GM19468 (cell line): Measurements from ENCODE around the gene DSCAM.

Experiments
- ATAC-seq: cut with Tn5 transposase; IDR thresholded peaks from one replicate; pipeline ENCODE4 v1.9.1; 2021; ENCODE audit warnings: mild to moderate bottlenecking, moderate library complexity, moderate number of reproducible peaks; ENCODE audit not compliant: unreplicated experiment; ENCODE audit errors: extremely low read depth

DSCAM gene

DNA sequence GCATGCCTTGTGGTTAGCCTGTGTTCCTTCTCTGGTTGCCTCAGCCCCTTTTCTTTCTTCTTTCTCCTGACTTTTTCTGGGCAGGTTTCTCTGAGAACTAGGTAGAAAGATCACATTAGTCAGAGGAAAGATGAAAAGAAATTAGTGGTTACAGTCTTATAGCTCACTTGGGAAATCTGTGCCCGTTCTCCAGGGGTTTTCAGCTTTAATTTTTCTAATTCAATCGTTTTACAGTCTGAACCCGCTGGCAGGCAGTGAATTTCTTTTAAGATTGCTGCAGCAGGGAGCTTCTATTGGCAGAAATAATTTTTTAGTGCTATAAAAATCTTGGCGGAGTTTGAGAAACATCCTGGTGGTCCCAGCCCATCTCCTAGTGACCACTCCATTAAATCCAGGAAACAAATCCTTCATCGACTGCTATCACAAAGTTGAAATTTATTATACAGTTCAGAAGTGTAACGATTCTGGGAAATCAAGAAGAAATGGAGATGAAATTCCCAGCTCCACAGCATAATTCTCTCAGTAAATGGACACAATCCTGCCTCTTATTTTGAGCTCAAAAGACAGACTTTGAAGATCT lies 866.6 kb downstream of the DSCAM start:
- ATAC-seq = no peak

DNA sequence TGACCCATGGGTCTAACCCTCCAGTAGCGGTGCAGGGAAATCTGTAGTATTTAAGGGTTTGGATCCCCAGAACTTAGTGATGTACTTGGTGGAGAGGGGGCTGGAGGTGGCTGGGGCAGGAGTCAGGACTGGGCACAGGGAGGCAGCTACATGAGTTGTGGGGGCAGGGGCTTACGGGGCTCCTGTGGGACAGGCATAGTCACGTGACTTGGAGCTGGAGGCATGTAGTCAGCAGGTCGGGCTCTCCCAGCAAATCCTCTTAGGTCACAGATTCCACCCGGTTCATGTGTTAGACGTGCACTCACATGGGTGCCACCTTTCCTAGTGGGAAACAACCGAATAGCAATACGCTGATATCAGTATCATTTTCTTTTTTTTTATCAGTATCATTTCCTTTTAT lies 867.6 kb downstream of the DSCAM start:
- ATAC-seq = no peak

DNA sequence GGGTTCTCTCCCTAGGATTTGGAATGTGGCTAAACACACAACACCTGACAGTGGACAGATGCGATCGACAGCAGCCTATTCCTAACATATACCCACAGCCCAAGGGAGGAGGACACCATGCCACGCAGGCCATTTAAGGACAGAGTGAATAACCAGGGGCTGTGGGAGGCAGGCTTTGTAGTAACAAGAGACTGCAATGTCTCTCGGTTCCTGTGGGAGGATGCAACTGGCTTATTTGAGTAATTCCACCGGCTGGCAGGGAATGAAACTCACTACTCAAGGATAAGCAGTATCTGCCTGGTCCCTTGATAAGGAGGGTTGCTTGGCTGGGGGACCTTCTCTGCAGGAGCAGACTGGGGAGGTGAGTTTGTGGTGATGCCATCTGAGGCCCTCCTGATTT lies 870.2 kb downstream of the DSCAM start:
- no peak for ATAC-seq

DNA sequence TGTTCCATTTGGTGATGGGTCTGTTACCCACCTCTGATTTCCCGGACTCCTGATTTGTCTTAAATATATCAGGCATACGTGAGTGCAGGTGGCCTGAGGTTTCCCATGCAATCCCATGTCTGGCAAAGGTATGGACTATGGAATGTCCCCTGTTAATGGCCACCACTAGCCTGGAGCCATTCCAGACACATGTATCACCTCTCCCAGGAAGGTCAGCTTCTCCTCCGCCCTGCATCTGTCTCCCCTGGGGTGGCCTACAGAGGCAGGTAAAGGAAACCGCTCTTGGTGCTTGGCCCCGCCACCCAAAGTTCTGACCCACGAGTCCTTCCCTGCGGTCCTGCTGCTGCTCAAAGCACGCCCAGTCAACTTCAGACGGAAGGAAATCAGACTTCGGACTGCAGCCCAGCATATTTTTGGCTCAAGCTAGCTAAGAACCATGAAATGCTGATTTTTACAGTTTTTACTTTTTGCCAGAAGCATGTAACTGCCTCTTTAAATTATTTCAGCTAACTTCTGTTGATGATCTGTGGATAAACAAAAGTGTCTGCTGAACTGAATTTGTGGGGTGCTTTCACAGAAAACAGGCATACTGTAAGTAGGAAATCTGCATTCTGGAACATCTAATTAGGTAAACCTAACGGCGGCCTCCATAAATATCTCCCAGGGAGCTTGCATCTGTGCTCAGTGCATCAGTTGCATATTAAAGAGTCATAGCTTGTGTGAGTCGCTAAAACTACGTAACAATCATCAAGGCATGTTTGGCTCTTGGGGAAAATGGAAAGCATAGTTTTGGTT lies 873.8 kb downstream of the DSCAM start:
- no peak for ATAC-seq

DNA sequence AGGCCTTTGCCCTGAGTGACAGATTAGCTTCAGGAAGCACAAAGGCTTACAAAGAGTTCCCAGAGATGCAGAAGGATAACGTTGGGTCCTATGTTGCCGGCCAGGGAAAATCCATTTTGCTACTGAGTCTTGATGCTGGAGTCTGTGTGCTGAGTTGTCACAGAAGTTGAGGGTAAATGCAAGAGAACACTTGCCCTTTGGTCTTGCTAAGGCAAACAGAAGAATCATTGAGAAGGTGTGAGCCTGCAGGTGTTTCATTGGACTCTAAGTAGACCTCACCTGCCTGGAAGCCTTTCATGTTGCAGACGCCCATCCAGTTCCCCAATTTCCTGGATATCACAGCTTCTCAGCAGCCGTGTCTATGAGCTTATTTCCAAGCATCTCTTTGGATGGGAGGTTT lies 874.5 kb downstream of the DSCAM start:
- ATAC-seq = no peak

DNA sequence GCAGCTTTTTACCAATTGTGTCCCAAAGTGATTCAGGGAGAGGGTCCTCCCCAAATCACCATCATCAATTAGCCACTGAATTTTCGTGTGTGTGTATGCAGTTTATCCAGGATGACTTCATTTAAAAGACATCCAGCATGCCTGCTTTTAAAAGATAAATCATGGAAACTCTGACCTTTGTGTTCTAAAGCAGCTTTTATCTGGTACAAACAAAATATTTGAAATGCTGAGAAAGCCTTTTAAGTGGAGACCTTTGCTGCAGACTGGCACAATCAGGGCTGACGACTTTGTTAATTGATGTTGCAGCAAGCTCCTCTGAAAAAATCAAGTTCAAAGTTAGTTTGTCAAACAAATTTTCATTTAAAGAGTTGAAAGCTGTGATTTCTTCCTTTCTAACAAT lies 875.0 kb downstream of the DSCAM start:
- no peak for ATAC-seq

DNA sequence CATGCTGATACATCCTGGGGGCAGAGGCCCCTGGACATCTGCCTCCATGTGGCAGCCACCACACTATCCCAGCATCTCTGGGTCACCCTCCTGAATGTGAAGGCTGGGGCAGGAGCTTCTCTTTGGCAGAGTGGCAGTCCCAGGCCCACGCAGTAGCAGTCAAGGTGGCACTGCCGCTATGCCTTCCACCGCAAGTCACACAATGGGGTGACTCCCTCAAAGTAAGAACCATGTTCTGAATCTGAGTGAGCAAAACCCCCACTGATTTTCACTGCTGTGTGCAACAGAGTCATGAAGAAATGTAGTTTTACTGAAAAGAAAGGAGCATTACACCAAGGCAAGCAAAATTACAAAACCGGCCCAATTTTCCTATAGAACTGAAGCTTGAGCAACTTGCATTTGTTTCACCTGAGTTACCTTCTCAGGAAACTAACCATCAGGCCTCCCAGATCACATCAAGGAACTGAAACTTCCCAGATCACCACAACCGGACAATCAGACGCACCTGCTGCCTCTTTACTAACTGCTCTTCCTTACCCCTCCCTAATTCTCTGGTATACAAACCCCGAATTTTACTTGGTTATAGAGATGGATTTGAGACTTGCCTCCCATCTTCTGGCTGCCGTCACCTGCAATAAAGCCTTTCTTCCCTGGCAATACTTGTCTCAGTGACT lies 877.1 kb downstream of the DSCAM start:
- ATAC-seq = no peak

DNA sequence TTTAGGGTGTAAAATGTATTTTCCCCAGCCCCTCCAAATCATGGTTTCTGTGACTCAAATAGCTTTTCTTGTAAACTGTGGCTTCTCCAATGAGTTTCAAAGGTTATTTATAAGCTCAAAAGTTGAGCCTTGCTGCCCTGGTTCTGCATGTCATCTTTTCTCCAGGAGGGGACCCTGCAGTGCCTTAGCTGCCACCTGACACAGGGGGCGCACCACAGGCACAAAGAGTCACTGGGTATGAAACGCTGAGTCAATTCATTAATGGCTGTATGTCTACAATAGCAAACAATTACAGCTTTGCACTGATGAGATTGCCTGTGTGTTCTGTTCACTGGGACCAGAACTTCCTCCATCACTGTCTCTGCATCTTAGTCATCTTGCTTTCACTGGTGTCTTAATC lies 878.9 kb downstream of the DSCAM start:
- no peak for ATAC-seq

DNA sequence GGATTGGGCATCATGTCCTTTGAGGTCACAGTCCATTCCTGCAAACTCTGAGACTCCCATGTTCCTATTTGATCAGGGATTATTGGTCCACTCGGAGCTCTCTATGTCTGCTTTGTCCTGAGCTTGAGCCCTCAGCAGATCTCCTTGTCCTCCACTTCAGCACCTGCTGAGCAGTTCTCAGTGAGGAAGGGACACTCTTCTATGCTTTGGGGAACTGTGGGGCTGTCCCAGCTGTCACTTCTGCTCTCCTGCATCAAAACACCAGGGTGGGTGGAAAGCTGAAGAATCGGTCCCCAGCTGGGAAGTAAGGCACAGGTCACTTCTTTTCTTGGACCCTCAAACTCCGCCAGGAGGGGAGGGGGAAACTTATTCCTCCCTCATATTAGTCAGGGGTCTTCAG lies 880.2 kb downstream of the DSCAM start:
- no peak for ATAC-seq

DNA sequence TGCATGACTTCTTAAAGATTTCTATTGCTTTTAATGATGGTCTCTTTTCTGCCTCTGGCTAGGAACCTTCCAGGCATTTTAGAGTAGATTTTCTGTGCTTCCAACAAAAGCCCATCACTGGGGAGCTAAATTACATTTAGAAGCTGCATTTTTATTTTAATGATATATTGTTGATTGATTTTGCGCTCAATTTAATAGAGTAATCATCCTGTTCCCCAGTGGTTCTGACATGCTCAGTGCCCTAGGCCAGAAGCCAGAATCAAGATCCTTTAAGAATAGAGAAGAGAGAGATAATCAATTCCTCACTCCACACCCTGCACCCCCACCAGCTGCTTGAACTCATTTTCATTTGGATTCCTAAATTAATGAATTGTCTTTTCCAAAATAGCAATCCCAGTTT lies 881.9 kb downstream of the DSCAM start:
- ATAC-seq = no peak

DNA sequence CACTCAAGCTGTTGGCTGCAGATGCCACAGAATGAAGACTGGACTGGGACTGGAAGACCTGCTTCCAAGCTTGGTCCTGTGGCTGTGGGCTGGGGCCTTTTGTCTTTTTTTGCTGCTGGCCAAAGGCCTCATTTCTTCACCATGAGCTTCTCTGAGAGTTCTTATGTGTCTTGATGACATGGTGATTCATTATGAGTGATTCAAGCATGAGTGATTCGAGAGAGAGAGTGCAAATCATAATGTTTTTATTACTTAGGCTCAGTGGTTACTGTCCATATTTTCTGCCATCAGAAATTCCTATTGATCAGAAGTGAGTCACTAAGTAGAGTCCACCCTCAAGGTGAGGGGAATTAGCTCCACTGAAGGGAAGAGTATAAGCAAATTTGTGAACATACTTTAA lies 885.7 kb downstream of the DSCAM start:
- no peak for ATAC-seq
